NB4 (cell line): ENCODE results near the gene PLN.

ENCODE experiments used
- DNase-seq: peaks from one replicate; pipeline ENCODE4 v3.0.0; 2010; ENCODE audit warnings: low read depth
- H3K4me3 ChIP-seq: one replicate; pipeline ENCODE4 v1.5.1; 2011; ENCODE audit warnings: mild to moderate bottlenecking, low read depth, low read length, moderate library complexity
- CTCF ChIP-seq: IDR thresholded peaks from one replicate; pipeline ENCODE4 v1.5.1; 2012; ENCODE audit warnings: low read depth, low read length
- MAX ChIP-seq: IDR thresholded peaks from 2 replicates; pipeline ENCODE4 v1.6.1; 2011; ENCODE audit warnings: low read depth, low read length
- MYC ChIP-seq: IDR thresholded peaks from 2 replicates; pipeline ENCODE4 v1.6.1; 2011; ENCODE audit warnings: low read depth, low read length
- POLR2A ChIP-seq: IDR thresholded peaks from 2 replicates; pipeline ENCODE4 v1.6.1; 2011; ENCODE audit warnings: mild to moderate bottlenecking; ENCODE audit not compliant: insufficient read length; ENCODE audit errors: extremely low read depth

Gene PLN

GRCh38 chr6:118584911-118585310 lies 36.8 kb downstream of the PLN start:
- no peak overlapping the region for H3K4me3 ChIP-seq
- TF ChIP-seq MAX (no peak), POLR2A (no peak), CTCF (no peak), MYC (no peak)
- DNase-seq: no peak

- H3K4me3 ChIP-seq: no peak overlapping the region
- no peak for TF ChIP-seq POLR2A
- TF ChIP-seq MAX: no peak
- no peak for TF ChIP-seq CTCF
- no peak for TF ChIP-seq MYC
- DNase-seq: no peak
These were observed 38.8 kb downstream of the PLN start for GRCh38 chr6:118586746-118587485.

- no peak overlapping the region for H3K4me3 ChIP-seq
- TF ChIP-seq MYC (no peak), CTCF (no peak), POLR2A (no peak), MAX (no peak)
- DNase-seq: no peak
These were observed 40.5 kb downstream of the PLN start for GRCh38 chr6:118588626-118589025.

GRCh38 chr6:118589186-118589585 lies 41.1 kb downstream of the PLN start:
- DNase-seq: no peak
- TF ChIP-seq MYC (no peak), POLR2A (no peak), MAX (no peak)
- no peak overlapping the region for H3K4me3 ChIP-seq

GRCh38 chr6:118589649-118590365 lies 41.7 kb downstream of the PLN start:
- no peak for DNase-seq
- no peak overlapping the region for H3K4me3 ChIP-seq
- TF ChIP-seq CTCF (no peak), MYC (no peak), MAX (no peak)

- DNase-seq: no peak
- H3K4me3 ChIP-seq: no peak overlapping the region
- TF ChIP-seq MAX (no peak), MYC (no peak), CTCF (no peak), POLR2A (no peak)
These were observed 43.8 kb downstream of the PLN start for GRCh38 chr6:118591897-118592296.
